GM18505 (cell line): ENCODE results near the gene FFAR2.

Experiments used
- ATAC-seq: cut with Tn5 transposase; IDR thresholded peaks from one replicate; pipeline ENCODE4 v1.9.1; 2021; ENCODE audit not compliant: unreplicated experiment
- POLR2A ChIP-seq: IDR thresholded peaks from 4 replicates; pipeline ENCODE4 v1.6.1; 2011; ENCODE audit warnings: borderline replicate concordance; ENCODE audit not compliant: insufficient read depth, insufficient read length; ENCODE audit errors: extremely low read depth

FFAR2 gene

DNA sequence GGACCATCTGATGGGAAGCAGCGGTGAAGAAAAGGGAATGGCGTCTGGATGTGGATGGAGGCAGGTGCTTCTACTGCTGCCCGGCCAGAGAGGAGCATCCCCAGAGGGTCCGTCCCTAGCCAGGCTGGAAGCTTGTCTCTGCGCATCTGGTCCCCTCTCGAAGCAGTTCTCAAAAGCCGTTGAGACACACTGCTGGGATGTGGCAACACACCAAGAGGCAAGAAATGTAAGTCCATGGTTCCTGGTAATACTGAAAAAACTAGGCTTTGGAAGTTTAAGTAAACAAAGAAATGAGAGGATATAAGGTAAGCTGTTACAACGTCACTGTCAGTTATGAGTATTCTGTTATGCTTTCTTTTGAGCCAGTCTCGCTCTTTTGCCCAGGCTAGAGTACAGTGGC is 15.1 kb upstream of the FFAR2 start:
- TF ChIP-seq POLR2A = no peak
- no peak for ATAC-seq

DNA sequence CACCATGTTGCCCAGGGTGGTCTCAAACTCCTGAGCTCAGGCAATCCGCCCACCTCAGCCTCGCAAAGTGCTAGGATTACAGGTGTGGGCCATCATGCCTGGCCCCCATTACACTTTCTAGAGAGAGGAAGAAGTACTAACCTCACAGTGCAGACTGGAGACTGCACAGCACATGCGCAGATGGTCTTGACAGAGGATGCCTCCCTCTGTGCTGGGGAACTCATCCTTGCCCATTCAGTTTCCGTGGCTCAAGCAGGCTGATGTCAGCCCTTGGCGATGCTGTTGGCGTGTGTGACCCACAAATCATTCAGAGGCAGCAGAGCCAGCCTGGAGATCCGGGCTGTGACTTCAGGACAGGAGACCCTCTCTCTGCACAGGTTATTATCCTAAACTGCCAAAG is 14.6 kb upstream of the FFAR2 start:
- no peak for TF ChIP-seq POLR2A
- no peak for ATAC-seq

DNA sequence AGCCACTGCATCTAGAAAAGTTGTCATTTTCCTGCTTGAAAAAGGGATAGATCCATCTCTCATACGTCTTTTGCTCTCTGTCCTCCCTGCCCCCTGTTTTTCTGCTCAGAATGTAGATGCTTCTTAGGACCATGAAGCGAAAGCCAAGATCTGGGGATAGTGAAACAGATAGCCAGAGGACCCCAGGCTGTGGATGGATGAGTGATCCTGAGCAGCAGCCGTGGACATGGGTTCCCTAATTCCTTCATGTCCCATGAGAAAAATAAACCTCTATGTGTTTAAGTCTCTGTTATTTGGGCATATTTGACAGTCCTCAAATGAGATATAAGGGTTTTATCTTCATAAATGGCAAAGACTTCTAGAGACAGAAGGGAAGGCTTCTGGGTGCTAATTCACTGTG is 12.2 kb upstream of the FFAR2 start:
- ATAC-seq = no peak
- TF ChIP-seq POLR2A = no peak

DNA sequence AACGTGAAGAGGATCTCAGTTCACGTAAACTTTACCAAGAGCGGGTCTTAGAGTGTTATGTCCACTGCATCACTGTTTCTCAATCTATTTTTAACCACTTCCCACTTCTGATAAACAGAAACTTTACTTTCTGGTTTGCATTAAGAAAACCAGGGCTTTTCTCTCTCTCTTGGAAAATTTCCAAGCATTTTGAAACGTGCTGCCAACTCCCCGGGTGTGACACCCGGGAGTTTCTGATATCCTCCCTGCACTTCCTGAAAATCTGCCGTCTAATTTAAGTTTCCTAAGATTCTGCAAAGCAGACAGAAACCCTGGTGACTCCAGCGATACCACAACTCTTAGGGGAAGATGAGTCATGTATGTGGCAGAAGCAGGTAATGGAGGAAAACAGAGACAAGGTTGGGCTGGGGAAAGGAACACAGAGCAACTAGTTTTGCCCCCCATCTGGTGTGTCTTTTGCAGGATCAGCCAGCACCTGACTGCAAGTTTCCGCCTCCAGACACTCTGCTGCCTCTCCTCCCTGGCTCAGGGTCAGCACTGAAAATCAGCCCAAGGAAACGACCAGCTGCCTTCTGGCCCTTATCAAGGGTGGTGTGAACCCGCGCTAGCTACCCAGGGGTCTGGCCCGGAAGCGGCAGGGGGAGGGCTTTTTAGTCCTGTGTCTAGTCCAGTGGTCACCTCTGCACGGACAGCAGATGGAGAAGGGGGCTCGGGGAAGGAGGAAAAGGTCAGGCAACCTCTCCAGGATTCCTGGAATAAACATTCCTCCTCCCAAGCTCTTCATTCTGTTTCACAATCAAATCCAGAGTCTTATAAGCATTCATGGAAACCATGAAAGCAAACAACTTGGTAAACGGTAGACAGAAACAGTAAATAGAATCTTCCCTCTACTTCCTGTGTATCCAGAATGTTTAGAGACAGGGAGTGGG is 11.3 kb upstream of the FFAR2 start:
- ATAC-seq = no peak
- no peak for TF ChIP-seq POLR2A

DNA sequence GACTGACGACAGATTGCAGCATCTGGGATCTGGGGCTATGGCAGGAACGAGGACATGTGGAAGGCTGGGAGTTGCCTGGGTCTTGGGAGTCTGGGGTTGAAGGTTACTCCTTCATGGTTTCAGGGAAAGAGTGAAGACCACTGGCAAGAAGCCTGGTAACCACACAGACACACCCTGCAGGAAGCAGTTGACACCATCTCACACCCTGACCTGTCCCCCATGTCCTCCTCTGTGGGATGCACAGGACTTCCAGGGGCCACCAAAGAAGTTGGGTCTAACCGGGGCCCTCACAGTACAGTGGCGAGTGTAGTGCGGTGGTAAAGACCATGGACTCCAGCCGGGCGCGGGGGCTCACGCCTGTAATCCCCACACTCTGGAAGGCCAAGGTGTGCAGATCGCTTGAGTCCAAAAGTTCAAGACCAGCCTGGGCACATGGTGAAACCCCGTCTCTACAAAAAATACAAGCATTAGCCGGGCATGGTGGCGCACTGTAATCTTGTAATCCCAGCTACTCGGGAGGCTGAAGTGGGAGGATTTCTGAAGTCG is 10.6 kb upstream of the FFAR2 start:
- no peak for ATAC-seq
- no peak for TF ChIP-seq POLR2A

DNA sequence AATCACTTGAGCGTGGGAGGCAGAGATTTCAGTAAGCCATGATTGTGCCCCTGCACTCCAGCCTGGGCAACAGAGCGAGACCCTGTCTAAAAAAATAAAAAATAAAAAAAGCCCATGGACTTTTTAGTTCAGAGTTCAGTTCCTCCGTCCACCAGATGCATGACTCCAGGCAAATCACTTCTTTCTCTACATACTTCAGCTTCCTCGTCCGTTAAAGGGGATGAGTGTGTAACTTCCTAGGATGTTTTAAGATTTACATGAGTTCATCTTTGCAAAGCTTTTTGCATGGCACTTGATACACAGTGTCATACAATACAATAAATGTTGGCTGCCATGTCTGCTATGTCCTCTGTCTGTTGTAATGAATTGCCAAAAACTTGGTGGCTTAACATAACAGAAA is 10.0 kb upstream of the FFAR2 start:
- ATAC-seq = no peak
- TF ChIP-seq POLR2A = no peak

DNA sequence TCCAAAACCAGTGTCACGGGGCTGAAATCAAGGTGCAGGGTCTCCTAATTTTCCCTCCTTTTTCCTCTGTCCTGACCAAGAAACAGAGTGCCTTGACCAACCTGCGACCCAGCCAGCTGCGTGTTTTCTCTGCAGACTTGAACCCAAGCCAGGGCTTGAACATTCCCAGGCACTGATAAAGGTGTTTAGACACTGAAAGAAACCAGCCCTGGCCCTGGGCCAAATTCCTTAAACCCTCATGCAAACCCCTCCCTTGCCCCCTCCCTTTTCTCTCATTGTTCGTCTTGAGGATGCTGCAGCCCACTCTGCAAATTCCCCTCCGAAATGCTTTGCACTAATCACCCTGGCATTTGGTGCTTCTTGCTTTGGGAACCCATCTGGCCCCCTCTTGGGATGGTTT is 9.5 kb upstream of the FFAR2 start:
- no peak for TF ChIP-seq POLR2A
- no peak for ATAC-seq

DNA sequence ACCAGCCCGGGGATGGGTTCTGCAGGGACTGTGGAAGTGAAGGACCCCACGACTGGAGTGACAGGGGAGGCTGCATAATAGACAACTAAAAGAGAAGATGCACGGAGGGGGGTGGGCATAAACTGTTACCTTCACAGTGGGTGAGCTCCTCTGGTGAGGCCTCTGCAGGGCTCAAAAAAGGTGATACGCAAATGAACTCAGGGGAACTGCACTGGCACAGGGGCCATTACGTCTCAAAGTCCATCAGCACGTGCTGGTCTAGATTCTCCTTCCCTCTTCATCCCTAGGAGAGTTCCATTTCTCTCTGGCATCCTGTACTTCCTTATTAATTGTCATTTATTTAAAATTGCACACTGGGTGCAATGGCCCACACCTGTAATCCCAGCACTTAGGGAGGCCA is 8.1 kb upstream of the FFAR2 start:
- no peak for TF ChIP-seq POLR2A
- no peak for ATAC-seq

DNA sequence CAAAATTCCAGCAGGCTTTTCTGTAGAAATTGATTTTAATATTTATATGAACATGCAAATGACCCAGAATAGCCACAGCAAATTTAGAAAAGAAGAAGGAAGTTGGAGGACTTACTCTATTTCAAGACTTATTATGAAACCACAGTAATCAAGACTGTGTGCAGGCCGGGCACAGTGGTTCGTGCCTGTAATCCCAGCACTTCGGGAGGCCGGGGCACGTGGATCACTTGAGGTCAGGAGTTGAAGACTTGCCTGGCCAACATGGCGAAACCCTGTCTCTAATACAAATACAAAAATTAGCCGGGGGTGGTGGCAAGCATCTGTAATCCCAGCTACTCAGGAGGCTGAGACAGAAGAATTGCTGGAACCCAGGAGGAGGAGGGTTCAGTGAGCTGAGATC is 6.0 kb upstream of the FFAR2 start:
- no peak for ATAC-seq
- TF ChIP-seq POLR2A = no peak

DNA sequence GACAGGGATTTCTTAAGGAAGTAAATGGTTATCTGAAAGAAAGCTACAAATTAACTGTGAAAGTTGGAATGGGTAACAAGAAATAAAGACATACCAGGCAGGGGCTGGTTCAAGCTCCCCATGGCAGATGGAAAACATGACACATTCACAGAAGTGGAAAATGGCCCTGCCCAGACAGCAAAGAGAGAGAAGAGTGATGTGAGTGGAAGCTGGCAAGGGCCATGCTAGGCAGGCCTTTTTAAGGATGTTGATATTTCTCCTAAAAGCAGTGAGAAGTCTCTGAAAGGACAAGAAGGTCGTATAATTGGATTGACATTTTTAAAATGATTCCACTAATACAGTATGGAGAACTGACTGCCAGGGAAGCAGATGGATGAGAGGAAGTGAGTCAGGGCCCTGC is 3.3 kb upstream of the FFAR2 start:
- no peak for ATAC-seq
- no peak for TF ChIP-seq POLR2A

DNA sequence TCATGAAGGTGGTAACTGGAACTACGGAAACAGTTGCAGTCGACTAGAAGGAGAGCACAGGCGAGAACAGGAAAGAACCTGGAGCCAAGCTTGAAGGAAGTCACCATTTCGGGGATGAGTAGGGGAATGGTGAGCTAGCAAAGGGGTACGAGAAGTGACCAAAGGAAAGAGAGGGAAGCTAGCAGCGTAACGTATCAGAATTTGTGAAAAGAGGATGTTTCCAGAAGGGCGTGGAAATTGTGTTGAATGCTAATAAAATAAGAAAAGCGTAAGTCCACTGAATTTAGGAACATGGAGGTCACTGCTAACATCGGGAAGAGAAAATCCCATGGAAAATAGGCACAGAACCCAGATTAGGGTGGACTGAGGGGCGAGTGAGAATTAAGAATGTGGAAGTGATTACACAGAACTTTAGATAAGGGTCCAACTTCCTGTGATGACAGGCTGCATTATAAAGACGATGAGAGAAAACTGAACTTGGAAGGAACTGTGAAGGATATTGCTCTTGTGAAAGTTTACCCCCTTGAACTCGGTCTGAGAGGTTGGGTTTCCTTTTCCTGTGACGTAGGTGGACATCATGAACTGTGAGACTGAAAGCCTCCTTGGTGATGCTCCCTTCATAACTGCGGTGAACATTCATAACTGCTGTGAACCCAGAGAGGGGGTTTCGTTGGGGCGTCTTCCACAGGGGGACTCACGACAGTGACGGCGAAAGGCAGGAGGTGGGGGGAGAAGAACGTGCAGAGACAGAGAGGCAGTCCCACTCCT is 2.0 kb upstream of the FFAR2 start:
- no peak for ATAC-seq
- TF ChIP-seq POLR2A = no peak

DNA sequence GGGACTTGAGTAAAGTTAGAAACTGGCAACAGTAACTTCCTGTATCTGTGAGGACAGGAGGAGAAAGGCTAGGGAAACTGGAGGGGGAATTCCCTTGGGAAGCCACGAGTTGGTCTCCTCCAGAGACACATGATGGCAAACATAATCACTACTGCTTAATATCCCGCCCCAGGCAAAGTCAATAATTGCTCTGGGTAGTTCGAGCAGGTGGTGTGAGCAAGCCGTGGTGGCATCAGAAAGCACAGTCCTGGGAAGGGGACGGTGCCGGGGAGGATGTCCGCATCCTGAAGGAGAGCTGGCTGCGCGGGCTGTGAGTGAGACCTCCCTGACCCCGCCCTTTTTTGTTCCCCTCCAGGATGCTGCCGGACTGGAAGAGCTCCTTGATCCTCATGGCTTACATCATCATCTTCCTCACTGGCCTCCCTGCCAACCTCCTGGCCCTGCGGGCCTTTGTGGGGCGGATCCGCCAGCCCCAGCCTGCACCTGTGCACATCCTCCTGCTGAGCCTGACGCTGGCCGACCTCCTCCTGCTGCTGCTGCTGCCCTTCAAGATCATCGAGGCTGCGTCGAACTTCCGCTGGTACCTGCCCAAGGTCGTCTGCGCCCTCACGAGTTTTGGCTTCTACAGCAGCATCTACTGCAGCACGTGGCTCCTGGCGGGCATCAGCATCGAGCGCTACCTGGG is 1.4 kb downstream of the FFAR2 start:
- TF ChIP-seq POLR2A = no peak
- no peak for ATAC-seq
